HG03095 (cell line): Measurements from ENCODE around the gene GOLT1A.

Experiments
- ATAC-seq: cut with Tn5 transposase; IDR thresholded peaks from one replicate; pipeline ENCODE4 v1.9.1; 2021; ENCODE audit warnings: moderate library complexity; ENCODE audit not compliant: unreplicated experiment

Gene GOLT1A

GRCh38 chr1:204221271-204221670 lies 7.5 kb upstream of the GOLT1A start:
- no peak for ATAC-seq

DNA sequence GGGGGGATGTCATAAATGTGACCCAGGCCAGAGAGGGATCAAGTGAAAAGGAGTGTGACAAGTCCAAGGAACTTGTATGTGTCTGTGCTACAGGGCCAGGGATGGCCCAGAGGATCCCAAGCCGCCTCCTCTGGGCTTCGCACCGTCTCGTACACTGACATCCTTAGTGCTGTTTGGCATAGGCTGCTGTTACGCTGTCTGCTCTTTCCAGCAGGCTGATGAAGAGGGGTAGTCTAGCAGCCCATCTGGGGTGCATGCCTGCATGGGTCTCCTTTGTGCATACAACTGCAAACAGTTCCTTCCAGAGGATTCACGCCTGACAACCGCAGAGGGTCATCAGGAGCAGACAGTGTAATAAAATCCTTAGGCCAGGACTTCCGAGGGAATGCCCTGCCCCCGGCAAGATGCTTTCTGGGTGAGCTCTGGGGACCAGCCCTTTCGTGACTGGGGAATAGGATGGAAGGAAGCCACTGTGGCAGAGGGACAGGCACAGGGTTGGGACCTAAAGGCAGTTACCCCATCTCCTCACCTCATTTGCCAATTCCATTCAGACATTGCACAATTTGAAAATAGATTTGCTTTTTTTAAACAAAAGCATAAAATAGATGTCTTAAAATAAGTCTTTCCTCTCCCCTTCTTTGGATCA lies 6.3 kb upstream of the GOLT1A start:
- no peak for ATAC-seq

DNA sequence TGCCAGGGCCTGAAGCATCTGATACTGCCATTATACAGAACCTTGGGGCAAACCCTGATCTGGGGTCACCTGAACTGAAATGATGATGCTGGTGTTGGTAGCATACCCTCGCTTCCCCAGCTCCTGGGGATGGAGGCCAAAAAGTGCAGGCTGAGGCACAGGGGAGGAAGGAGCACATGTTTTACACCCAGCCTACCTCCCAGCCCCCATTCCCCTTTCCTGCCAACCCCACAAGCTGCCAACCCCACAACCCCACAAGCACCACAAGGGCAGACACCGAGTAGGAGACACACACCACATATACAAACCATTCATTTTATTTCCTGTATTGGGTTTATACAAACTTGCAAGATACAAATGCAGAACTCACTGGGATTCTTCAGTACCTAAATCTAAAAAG lies 4.8 kb upstream of the GOLT1A start:
- ATAC-seq = no peak

- ATAC-seq = no peak
These were observed 3.8 kb upstream of the GOLT1A start for GRCh38 chr1:204217648-204218000.

DNA sequence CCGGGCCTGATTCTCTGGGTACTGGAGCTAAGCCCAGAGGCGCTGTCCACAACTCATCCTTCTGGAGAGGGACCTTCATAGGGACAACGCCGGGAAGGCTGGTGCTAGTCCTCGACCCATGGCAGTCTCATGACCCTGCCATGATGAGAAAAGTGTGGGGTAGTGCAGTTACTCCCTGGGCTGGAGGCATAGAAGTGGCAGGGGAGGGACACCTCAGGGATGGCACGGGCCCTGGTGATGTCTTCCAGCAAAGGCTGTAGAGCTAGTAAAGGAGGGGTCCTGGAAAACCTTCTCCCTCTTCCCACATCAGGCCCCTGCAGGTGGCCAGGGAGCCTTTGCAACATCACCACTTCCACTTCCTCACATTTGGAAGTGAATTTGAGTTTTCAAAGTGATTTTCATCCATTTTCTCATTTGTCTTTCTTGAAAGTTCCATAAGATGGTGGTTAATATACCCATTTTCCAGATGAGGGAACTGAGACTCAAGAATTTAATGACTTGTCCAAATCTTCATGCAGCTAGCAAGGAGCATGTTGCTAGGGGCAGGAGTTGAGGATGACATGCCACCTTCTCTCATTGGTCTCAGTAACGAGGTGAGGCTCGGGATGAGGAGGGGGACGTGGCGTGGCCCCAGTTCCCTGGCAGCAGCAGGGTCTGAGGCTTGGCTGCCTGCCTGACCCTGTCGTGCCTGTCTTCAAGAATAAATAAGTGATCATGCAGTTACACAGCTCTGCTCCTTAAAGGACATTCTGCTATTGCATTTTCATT lies 3.3 kb upstream of the GOLT1A start:
- ATAC-seq = no peak

DNA sequence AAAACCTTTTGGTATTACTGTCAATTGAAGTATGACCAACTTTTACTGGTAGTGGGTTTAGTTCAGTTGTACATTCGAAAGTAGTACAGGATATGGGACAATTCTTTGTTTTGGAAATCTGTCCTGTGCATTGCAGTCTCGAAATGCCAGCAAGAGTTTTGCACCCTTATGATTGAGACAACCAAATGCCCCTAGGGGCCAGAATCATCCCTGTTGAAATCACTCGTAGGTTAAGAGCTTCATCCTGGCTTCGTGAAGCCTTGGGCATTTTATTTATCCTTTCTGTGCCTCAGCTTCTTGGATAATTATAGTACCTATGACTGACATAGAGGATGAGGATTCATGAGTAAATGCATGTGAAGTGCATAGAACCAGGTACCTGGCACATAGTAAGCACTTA lies 2.4 kb upstream of the GOLT1A start:
- no peak for ATAC-seq

GRCh38 chr1:204212715-204213114 lies 1.1 kb downstream of the GOLT1A start:
- ATAC-seq = no peak

- no peak for ATAC-seq
These were observed 2.7 kb downstream of the GOLT1A start for GRCh38 chr1:204211046-204211445.

DNA sequence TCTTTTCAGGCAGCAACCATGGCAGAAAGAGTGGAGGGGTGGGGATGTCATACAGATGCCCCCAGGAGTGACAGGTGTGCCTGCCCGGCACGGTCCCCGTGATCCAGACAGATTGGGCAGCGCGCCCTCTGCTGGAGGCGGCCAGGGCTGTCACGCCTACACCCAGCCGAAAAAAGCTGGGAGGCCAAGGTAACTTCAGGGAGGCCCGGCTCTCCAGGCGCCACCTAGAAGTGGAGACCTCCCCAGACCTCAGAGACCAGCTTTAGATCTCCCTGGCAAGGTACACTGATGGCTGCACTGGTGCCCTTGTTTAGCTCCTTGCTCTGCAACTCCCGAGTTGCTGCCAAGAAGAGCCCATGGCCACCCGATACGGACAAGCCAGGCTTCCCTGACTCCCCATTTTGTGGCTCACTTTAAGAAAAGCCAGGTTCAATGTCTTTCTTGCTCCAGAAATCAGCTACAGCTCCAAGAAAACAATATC lies 6.6 kb downstream of the GOLT1A start:
- ATAC-seq = peak; percentile 77

DNA sequence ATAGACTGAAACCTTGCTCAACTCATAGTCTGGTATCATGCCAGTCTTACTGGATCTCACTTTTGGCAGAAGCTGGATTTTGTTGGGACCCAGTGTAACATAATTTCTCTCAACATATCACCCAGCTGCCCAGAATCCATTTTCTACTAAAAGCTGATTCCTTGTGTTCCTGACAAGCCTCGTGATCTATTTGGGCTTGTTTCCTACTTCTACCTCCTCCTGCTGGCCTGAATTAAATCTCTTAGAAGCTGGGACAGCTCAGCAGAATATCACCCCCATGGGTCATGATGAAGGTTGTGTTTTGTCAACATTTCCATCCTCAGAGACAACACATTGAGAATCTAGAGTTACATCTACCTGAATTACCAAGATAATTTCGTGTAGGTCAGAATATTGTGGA lies 7.7 kb downstream of the GOLT1A start:
- ATAC-seq = no peak

DNA sequence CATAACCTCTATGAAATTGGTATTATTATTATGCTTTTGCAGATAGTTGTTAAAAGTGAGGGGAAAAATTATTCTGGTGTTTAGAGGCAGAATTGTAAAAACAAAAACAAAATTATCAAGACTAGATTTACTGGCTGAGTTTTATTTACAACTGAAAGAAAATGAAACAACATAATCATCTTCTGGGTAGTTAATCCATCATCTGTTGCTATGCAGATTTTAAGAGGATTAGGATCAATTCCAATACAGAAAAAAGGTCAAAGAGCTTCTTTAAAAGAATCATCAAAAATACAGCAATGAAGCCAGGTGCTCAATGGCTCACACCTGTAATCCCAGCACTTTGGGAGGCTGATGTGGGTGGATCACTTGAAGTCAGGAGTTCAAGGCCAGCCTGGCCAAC lies 8.3 kb downstream of the GOLT1A start:
- ATAC-seq = no peak

GRCh38 chr1:204204944-204205343 lies 8.8 kb downstream of the GOLT1A start:
- no peak for ATAC-seq

GRCh38 chr1:204203206-204203767 lies 10.5 kb downstream of the GOLT1A start:
- ATAC-seq = no peak

- no peak for ATAC-seq
These were observed 11.3 kb downstream of the GOLT1A start for GRCh38 chr1:204202481-204202880.

GRCh38 chr1:204201348-204202040 lies 12.3 kb downstream of the GOLT1A start:
- no peak for ATAC-seq

DNA sequence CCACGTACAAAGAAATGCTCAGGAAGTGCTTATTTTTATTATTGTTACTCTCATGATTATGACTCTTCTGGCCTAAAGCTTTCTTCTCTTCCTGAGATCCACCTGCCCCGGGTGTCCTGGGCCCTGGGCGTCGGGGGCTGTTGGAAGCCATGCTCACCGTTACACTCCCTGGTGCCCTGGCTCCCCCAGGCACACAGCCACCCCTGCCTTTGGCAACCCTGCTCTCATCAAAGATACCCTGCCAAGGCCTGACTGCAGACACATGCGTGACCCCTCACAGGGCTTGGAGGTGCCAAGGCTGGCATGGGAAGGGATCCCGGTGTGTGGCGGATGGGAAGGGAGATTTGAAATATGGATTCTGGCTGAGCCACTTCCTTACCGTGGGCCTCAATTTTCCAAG lies 14.2 kb downstream of the GOLT1A start:
- ATAC-seq = no peak

- ATAC-seq = no peak
These were observed 15.1 kb downstream of the GOLT1A start for GRCh38 chr1:204198348-204199340.

GRCh38 chr1:204197068-204197467 lies 16.7 kb downstream of the GOLT1A start:
- no peak for ATAC-seq

DNA sequence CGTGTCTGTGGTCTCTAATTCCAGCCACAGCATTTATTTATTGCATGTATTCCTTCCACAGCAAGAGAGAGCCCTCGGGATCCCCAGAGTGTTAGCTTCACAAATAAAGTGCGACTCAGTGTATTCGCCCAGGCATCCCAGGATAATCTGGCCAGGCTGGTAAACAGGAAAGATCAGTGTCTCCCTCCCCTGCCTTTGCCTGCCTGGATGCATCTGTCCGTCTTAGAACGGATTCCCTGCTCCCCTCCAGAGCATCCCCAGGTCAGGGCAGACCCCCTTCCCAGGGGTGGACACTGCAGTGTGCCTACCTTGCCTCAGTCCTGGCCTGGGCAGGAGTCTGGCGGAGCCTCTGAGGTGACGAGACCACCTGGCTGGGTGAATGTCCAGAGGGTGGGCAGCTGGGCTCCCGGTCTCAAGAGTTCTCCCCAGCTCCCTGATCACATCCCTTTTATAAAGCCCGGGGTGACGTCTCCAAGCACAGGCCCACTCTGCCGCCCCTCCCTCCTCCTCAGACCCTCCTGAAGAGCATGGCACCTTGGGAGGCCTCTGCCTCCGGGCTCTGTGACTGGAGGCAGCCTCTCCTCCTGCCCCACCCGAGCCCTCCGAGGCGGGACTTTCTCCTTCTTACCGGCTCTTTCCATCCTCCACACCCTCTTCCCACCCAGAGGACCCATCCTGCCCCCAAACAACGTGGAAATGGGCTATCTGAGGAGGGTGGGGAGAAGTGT lies 17.6 kb downstream of the GOLT1A start, which contains the start of gene KISS1:
Gene KISS1 (minus strand): TSS at position 424 of the 728 bp plus-strand sequence. CDS start 3,615 bp downstream, outside the sequence.
- ATAC-seq = no peak

- ATAC-seq = no peak
These were observed 19.0 kb downstream of the GOLT1A start for GRCh38 chr1:204194771-204195170.
